Activated T-helper 1 cell treated with anti-CD3 and anti-CD28 coated beads, Interleukin-12 subunit alpha, Interleukin-12 subunit beta, Interleukin-2, Interleukin-4 antibody, amounts not matched to agents 30 ng/mL and 10 ng/mL and 1 ng/mL, durations not matched to agents 14 hours and 24 hours and 36 hours (primary cell): ENCODE data around the gene EPHA2. TPM values are rescaled to one million over a fixed set of nuclear protein-coding genes. Genes with fewer than 3 reads are reported as not detected.

Experiments
- DNase-seq: peaks from one replicate; pipeline ENCODE4 v3.0.0; 2021; ENCODE audit warnings: low spot score
- H3K27ac Mint-ChIP-seq: one replicate; pipeline ENCODE4 v1.8.0; 2021; ENCODE audit warnings: mild to moderate bottlenecking, mixed read lengths
- H3K27me3 Mint-ChIP-seq: one replicate; pipeline ENCODE4 v1.8.0; 2022; ENCODE audit warnings: mild to moderate bottlenecking, moderate library complexity, mixed read lengths; ENCODE audit not compliant: insufficient read depth
- H3K36me3 Mint-ChIP-seq: one replicate; pipeline ENCODE4 v1.8.0; 2021; ENCODE audit warnings: low read depth, mixed read lengths
- H3K4me1 Mint-ChIP-seq: one replicate; pipeline ENCODE4 v1.8.0; 2021; ENCODE audit warnings: low read depth, mixed read lengths
- H3K4me3 Mint-ChIP-seq: one replicate; pipeline ENCODE4 v1.8.0; 2021; ENCODE audit warnings: mild to moderate bottlenecking, moderate library complexity, mixed read lengths
- H3K9me3 Mint-ChIP-seq: one replicate; pipeline ENCODE4 v1.8.0; 2021; ENCODE audit warnings: mixed read lengths
- intact Hi-C: fragments of 100-400 bp; cut with micrococcal nuclease; formaldehyde crosslinking; loops from one replicate; pipeline ENCODE4 v1.15.1; 2024
- total RNA-seq: library from RNA; stranded (reverse); gene quantifications from 2 replicates; pipeline ENCODE4 v1.2.3, GENCODE V29; 2022

EPHA2 gene
- total RNA-seq, 1 donor from 2014 or later = not detected

GRCh38 chr1:16139473-16139962 is 16.4 kb downstream of the EPHA2 start:
- Mint-ChIP-seq H3K36me3 (no peaks in the 10 kb centered on the region), H3K9me3 (no peaks in the 10 kb centered on the region), H3K27ac (peak overlapping the region; percentile 31), H3K4me3 (no peak overlapping the region), H3K27me3 (peaks cover 7% of the 10 kb centered on the region), H3K4me1 (peaks cover 11% of the 10 kb centered on the region)
- DNase-seq = no peak
- intact Hi-C loops = no loop called here

DNA sequence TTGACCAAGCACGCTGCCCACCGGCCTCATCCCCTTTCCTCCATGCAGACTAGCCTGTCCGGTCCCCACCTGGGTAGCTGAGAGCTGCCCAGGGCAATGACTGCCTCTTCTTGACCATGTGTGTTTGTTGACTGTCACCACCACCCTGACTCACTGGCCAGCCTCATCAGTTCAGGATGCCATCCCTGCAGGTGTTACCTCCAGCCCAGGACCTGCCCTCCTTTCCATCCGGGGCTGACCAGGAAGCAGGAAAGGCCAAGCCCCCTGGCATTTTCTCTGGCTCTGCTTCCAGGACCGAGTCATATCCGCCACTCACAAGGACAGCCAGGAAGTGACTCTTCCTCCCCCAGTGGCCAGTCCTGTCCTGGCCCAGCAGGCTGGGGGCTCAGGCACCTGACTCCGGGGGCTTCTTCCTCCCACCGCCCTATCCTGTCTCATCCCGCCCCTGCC is 17.1 kb downstream of the EPHA2 start:
- Mint-ChIP-seq H3K9me3 (no peaks in the 10 kb centered on the region), H3K27ac (no peak overlapping the region), H3K4me1 (peaks cover 11% of the 10 kb centered on the region), H3K4me3 (no peak overlapping the region), H3K36me3 (no peaks in the 10 kb centered on the region), H3K27me3 (peaks cover 7% of the 10 kb centered on the region)
- intact Hi-C loops = no loop called here
- no peak for DNase-seq

DNA sequence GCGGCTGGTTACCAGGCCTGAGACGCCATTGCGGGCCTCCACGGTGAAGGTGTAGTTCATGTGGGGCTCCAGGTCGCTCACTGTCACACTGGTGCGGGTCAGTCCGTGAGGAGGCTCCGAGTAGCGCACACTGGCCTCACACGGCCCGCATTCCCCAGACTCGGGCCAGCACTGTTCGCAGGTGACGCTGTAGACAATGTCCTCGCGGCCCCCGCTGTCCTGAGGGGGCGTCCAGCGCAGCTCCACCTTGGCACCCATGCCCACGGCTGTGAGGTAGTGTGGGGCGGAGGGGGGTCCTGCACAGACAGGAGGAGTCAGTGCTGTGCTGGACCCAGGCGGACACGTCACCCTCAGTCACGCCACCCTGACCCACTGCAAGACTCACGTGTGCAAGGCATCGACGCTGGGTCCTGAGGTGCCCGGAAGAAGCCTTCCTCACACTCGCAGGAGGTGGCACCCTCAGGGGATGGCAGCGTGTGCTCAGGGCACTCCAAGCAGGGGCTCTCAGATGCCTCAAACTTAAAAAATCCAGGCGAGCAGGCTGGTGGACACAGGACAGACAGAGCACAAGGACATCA is 17.9 kb downstream of the EPHA2 start:
- Mint-ChIP-seq H3K36me3 (no peaks in the 10 kb centered on the region), H3K27me3 (peaks cover 7% of the 10 kb centered on the region), H3K4me1 (peaks cover 11% of the 10 kb centered on the region), H3K4me3 (no peak overlapping the region), H3K27ac (no peak overlapping the region), H3K9me3 (no peaks in the 10 kb centered on the region)
- intact Hi-C loops = no loop called here
- DNase-seq = no peak

DNA sequence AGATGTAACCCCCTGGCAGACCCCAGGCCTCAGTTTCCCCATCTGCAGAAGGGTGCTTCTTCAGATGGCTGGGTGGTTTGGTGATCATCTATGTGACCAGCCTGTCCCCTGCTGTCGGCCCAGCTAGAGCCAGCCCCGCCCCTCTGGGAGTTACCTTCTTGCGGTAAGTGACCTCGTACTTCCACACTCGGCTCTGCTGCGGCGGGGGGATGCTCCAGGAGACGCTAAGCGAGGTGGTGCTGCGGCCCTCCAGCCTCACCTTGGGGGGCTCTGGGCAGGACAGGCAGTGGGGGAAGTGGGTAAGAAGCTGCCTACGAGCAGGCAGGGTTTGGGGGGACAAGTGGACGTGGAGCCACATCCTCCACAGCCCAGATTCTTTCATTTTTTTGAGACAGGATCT is 20.4 kb downstream of the EPHA2 start:
- no peaks in the 10 kb centered on the region for H3K9me3 Mint-ChIP-seq
- no peak for DNase-seq
- H3K4me3 Mint-ChIP-seq = no peak overlapping the region
- no peak overlapping the region for H3K27ac Mint-ChIP-seq
- intact Hi-C loops = no loop called here
- H3K4me1 Mint-ChIP-seq = peaks cover 5% of the 10 kb centered on the region
- peaks cover 4% of the 10 kb centered on the region for H3K27me3 Mint-ChIP-seq
- H3K36me3 Mint-ChIP-seq = no peaks in the 10 kb centered on the region

DNA sequence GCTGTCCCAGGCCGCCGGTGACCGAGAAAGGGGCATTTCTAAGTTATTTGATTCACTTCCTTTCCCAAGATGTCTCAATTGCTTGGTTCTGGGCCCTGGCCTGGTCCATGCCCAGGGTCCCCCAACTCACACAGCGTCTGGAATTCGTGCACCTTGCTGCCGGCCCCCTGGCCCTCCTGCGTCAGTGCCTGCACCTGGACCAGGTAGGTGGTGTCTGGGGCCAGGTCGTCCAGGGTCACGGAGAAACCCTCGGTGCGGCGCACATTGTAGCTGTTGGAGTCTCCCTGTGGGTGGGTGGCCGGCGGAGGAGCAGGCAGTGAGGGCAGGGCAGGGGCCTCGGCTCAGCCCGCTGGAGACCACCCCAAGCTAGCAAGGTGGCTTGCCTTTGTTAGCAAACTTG is 21.0 kb downstream of the EPHA2 start:
- H3K4me1 Mint-ChIP-seq = peaks cover 5% of the 10 kb centered on the region
- no peaks in the 10 kb centered on the region for H3K36me3 Mint-ChIP-seq
- no peaks in the 10 kb centered on the region for H3K9me3 Mint-ChIP-seq
- no peak overlapping the region for H3K4me3 Mint-ChIP-seq
- peaks cover 4% of the 10 kb centered on the region for H3K27me3 Mint-ChIP-seq
- H3K27ac Mint-ChIP-seq = no peak overlapping the region
- intact Hi-C loops = no loop called here
- no peak for DNase-seq

GRCh38 chr1:16134066-16134801 is 21.6 kb downstream of the EPHA2 start:
- Mint-ChIP-seq H3K4me3 (no peak overlapping the region), H3K9me3 (no peaks in the 10 kb centered on the region), H3K27ac (no peak overlapping the region), H3K4me1 (peaks cover under 1% of the 10 kb centered on the region), H3K36me3 (no peaks in the 10 kb centered on the region), H3K27me3 (peaks cover 5% of the 10 kb centered on the region)
- intact Hi-C loops = no loop called here
- DNase-seq = no peak

- Mint-ChIP-seq H3K27me3 (peaks cover 3% of the 10 kb centered on the region), H3K36me3 (no peaks in the 10 kb centered on the region), H3K9me3 (no peaks in the 10 kb centered on the region), H3K27ac (no peak overlapping the region), H3K4me3 (no peak overlapping the region), H3K4me1 (no peaks in the 10 kb centered on the region)
- DNase-seq = no peak
- intact Hi-C loops = no loop called here
These were observed 22.6 kb downstream of the EPHA2 start for GRCh38 chr1:16133007-16133961.

- Mint-ChIP-seq H3K36me3 (no peaks in the 10 kb centered on the region), H3K9me3 (no peaks in the 10 kb centered on the region), H3K27me3 (peaks cover 3% of the 10 kb centered on the region), H3K27ac (no peak overlapping the region), H3K4me1 (no peaks in the 10 kb centered on the region), H3K4me3 (no peak overlapping the region)
- intact Hi-C loops = no loop called here
- no peak for DNase-seq
These were observed 23.5 kb downstream of the EPHA2 start for GRCh38 chr1:16132325-16132785.

- no peaks in the 10 kb centered on the region for H3K36me3 Mint-ChIP-seq
- peaks cover 3% of the 10 kb centered on the region for H3K27me3 Mint-ChIP-seq
- intact Hi-C loops = no loop called here
- H3K27ac Mint-ChIP-seq = no peak overlapping the region
- H3K4me3 Mint-ChIP-seq = no peak overlapping the region
- H3K9me3 Mint-ChIP-seq = no peaks in the 10 kb centered on the region
- H3K4me1 Mint-ChIP-seq = no peaks in the 10 kb centered on the region
- no peak for DNase-seq
These were observed 24.1 kb downstream of the EPHA2 start for GRCh38 chr1:16131636-16132324.

GRCh38 chr1:16130827-16131226 is 25.0 kb downstream of the EPHA2 start:
- no peak overlapping the region for H3K4me3 Mint-ChIP-seq
- no peaks in the 10 kb centered on the region for H3K36me3 Mint-ChIP-seq
- no peaks in the 10 kb centered on the region for H3K9me3 Mint-ChIP-seq
- DNase-seq = no peak
- H3K4me1 Mint-ChIP-seq = no peaks in the 10 kb centered on the region
- H3K27me3 Mint-ChIP-seq = peaks cover 3% of the 10 kb centered on the region
- intact Hi-C loops = no loop called here
- no peak overlapping the region for H3K27ac Mint-ChIP-seq

DNA sequence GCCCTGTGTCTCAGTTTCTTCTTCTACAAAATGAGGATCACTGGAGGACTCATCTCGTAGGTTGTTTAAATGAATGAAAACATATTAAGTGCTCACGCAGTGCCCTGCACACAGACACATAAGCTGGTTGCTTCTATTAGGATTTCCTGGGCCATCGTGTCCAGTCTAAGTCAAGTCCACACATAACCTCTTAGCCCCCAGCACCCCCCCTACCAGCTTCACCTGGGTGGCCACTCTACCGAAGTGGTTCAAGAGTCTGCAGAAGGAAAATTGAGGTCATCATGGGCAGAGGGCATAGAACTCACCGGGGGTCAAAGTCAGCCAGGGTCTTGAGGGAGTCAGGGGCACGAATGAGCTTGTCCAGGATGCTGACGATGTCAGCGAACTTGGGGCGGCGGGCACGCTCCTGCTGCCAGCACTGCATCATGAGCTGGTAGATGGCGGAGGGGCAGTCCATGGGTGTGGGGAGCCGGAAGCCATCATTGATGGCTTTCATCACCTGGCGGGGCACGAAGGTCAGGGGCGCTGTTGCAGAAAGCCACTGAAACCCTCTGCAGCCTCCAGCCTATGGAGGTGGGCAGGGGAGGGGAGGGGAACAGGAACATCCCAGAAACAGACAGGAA is 25.8 kb downstream of the EPHA2 start:
- H3K36me3 Mint-ChIP-seq = no peaks in the 10 kb centered on the region
- intact Hi-C loops = no loop called here
- no peaks in the 10 kb centered on the region for H3K9me3 Mint-ChIP-seq
- H3K27me3 Mint-ChIP-seq = peaks cover 4% of the 10 kb centered on the region
- no peak overlapping the region for H3K27ac Mint-ChIP-seq
- no peak overlapping the region for H3K4me3 Mint-ChIP-seq
- H3K4me1 Mint-ChIP-seq = no peaks in the 10 kb centered on the region
- no peak for DNase-seq

- Mint-ChIP-seq H3K27me3 (peaks cover 5% of the 10 kb centered on the region), H3K36me3 (no peaks in the 10 kb centered on the region), H3K27ac (no peak overlapping the region), H3K9me3 (no peaks in the 10 kb centered on the region), H3K4me3 (no peak overlapping the region), H3K4me1 (no peaks in the 10 kb centered on the region)
- intact Hi-C loops = no loop called here
- DNase-seq = no peak
These were observed 26.6 kb downstream of the EPHA2 start for GRCh38 chr1:16129316-16129715.
